HK-2 (cell line): ENCODE results near the gene GPR37.
A peak's percentile ranks its signal among the peaks of the same experiment; 100 is the strongest.

Source experiments
- DNase-seq: peaks from one replicate; pipeline ENCODE4 v3.0.0-alpha.2; 2018; ENCODE audit not compliant: unreplicated experiment

The GPR37 gene

GRCh38 chr7:124765401-124766352 is at the start of gene GPR37:
Gene GPR37, minus strand, starts transcription at chr7:124765792. Its CDS starts 816 bp downstream, at chr7:124764976.
- DNase-seq, result peak; percentile 82

GRCh38 chr7:124813994-124814798 is 48.6 kb upstream of the GPR37 start:
- DNase-seq, result no peak

- no peak for DNase-seq
Observed at GRCh38 chr7:124812764-124813163, 47.2 kb upstream of the GPR37 start.

- DNase-seq, result no peak
Observed at GRCh38 chr7:124811341-124811740, 45.7 kb upstream of the GPR37 start.

- DNase-seq, result no peak
Observed at GRCh38 chr7:124810605-124811004, 45.0 kb upstream of the GPR37 start.

- no peak for DNase-seq
Observed at GRCh38 chr7:124808206-124808605, 42.6 kb upstream of the GPR37 start.

GRCh38 chr7:124801330-124801895 is 35.8 kb upstream of the GPR37 start:
- DNase-seq, result no peak

- no peak for DNase-seq
Observed at GRCh38 chr7:124800386-124800785, 34.8 kb upstream of the GPR37 start.

GRCh38 chr7:124799448-124799847 is 33.9 kb upstream of the GPR37 start:
- DNase-seq, result no peak

- DNase-seq, result no peak
Observed at GRCh38 chr7:124796771-124797170, 31.2 kb upstream of the GPR37 start.

GRCh38 chr7:124792696-124793095 is 27.1 kb upstream of the GPR37 start:
- no peak for DNase-seq

GRCh38 chr7:124792002-124792401 is 26.4 kb upstream of the GPR37 start:
- DNase-seq, result no peak

- DNase-seq, result no peak
Observed at GRCh38 chr7:124791426-124791825, 25.8 kb upstream of the GPR37 start.

GRCh38 chr7:124790645-124791044 is 25.1 kb upstream of the GPR37 start:
- DNase-seq, result no peak

GRCh38 chr7:124785994-124786393 is 20.4 kb upstream of the GPR37 start:
- DNase-seq, result no peak

GRCh38 chr7:124784879-124785818 is 19.6 kb upstream of the GPR37 start:
- peak; percentile 35 for DNase-seq

GRCh38 chr7:124783271-124783670 is 17.7 kb upstream of the GPR37 start:
- DNase-seq, result no peak

- no peak for DNase-seq
Observed at GRCh38 chr7:124781907-124782734, 16.5 kb upstream of the GPR37 start.

- DNase-seq, result no peak
Observed at GRCh38 chr7:124781418-124781817, 15.8 kb upstream of the GPR37 start.

- DNase-seq, result no peak
Observed at GRCh38 chr7:124780608-124781007, 15.0 kb upstream of the GPR37 start.
